NCI-H510A treated with DMSO at 0.1 percent for 48 hours (cell line): ENCODE measurements around the gene LRRC18.

ENCODE experiments used
- DNase-seq: peaks from one replicate; lab custom pipeline; 2025; lab: John Stamatoyannopoulos, UW

LRRC18 gene

GRCh38 chr10:48946332-48946731 lies 6.7 kb upstream of the LRRC18 start:
- DNase-seq, result no peak

- peak; percentile 18 for DNase-seq
Observed at GRCh38 chr10:48945441-48946130, 5.9 kb upstream of the LRRC18 start.

GRCh38 chr10:48944171-48944570 lies 4.5 kb upstream of the LRRC18 start:
- no peak for DNase-seq

GRCh38 chr10:48943096-48943495 lies 3.5 kb upstream of the LRRC18 start:
- no peak for DNase-seq

- DNase-seq, result no peak
Observed at GRCh38 chr10:48941427-48942075, 1.9 kb upstream of the LRRC18 start.

GRCh38 chr10:48940958-48941357 lies 1.3 kb upstream of the LRRC18 start:
- no peak for DNase-seq

- no peak for DNase-seq
Observed at GRCh38 chr10:48940372-48940771, 732 bp upstream of the LRRC18 start.

- DNase-seq, result no peak
Observed at GRCh38 chr10:48938990-48939536, 577 bp downstream of the LRRC18 start.

- no peak for DNase-seq
Observed at GRCh38 chr10:48938281-48938680, 1.4 kb downstream of the LRRC18 start.

- no peak for DNase-seq
Observed at GRCh38 chr10:48937796-48938195, 1.8 kb downstream of the LRRC18 start.

- no peak for DNase-seq
Observed at GRCh38 chr10:48935577-48935976, 4.1 kb downstream of the LRRC18 start.

GRCh38 chr10:48934672-48935501 lies 4.8 kb downstream of the LRRC18 start:
- no peak for DNase-seq

GRCh38 chr10:48932831-48933664 lies 6.6 kb downstream of the LRRC18 start:
- DNase-seq, result no peak

- no peak for DNase-seq
Observed at GRCh38 chr10:48931188-48931587, 8.5 kb downstream of the LRRC18 start.

- no peak for DNase-seq
Observed at GRCh38 chr10:48929413-48929990, 10.1 kb downstream of the LRRC18 start.

GRCh38 chr10:48926764-48927540 lies 12.7 kb downstream of the LRRC18 start:
- DNase-seq, result peak; percentile 28

GRCh38 chr10:48926255-48926654 lies 13.4 kb downstream of the LRRC18 start:
- no peak for DNase-seq

GRCh38 chr10:48924988-48925387 lies 14.7 kb downstream of the LRRC18 start:
- no peak for DNase-seq

GRCh38 chr10:48923748-48924147 lies 15.9 kb downstream of the LRRC18 start:
- no peak for DNase-seq

GRCh38 chr10:48913674-48914073 lies 26.0 kb downstream of the LRRC18 start:
- no peak for DNase-seq

- DNase-seq, result no peak
Observed at GRCh38 chr10:48910548-48910947, 29.1 kb downstream of the LRRC18 start.
